ENCODE results near the gene PLCG1. TPM values are rescaled to one million over a fixed set of nuclear protein-coding genes. Genes with fewer than 3 reads are reported as not detected.

Gene PLCG1
- polyA plus RNA-seq, 1 donor (not counting 4 experiments of a cell fraction or from before 2014, with no cell fraction given): 41.5 TPM

GRCh38 chr20:41172296-41173140, 35.2 kb downstream of the PLCG1 start:
- no peak overlapping the region for H3K4me2 ChIP-seq (ENCODE audit: control insufficient read depth, extremely low read depth, insufficient read depth, low read depth, low read length)
- no peak overlapping the region for H3K4me3 ChIP-seq (ENCODE audit: control insufficient read depth in 2 of 3, extremely low read depth in 1 of 3, insufficient read depth in 2 of 3, low read depth in 1 of 3, low read length in 3 of 3)
- H4K20me1 ChIP-seq (ENCODE audit: control insufficient read depth, extremely low read depth, insufficient read depth, low read length): no peaks in the 10 kb centered on the region
- DNase-seq (ENCODE audit: low read depth, low spot score) (no peak), FAIRE-seq (peak; percentile 81)
- peaks cover 5% of the 10 kb centered on the region for H3K9me1 ChIP-seq (ENCODE audit: control insufficient read depth, extremely low read depth, insufficient read depth, low read length)
- peaks cover 46% of the 10 kb centered on the region for H3K4me1 ChIP-seq (ENCODE audit: control insufficient read depth, extremely low read depth, insufficient read depth, low read length)
- H3K9me3 ChIP-seq (ENCODE audit: control insufficient read depth, low read depth, low read length): no peaks in the 10 kb centered on the region
- no peaks in the 10 kb centered on the region for H3K27me3 ChIP-seq (ENCODE audit: control insufficient read depth, extremely low read depth, insufficient read depth, low read length)
- H3K79me2 ChIP-seq (ENCODE audit: control insufficient read depth, insufficient read depth, low read length): no peaks in the 10 kb centered on the region
- dilution Hi-C loops (cut with MboI; ENCODE audit: extremely low pct_ligation_motif_present, low sequenced_read_pairs): no loop called here
- H3K9ac ChIP-seq (ENCODE audit: control insufficient read depth, extremely low read depth, insufficient read depth, low read length): no peak overlapping the region
- no peak overlapping the region for H2AFZ ChIP-seq (ENCODE audit: control insufficient read depth, low read length)
- TF ChIP-seq EZH2 (IDR thresholded peaks at IDR 0.05; ENCODE audit: low read length) (no peak), CTCF (optimal IDR thresholded peaks at IDR 0.05 in 1 of 3, IDR thresholded peaks at IDR 0.05 in 1 of 3, conservative IDR thresholded peaks at IDR 0.05 in 1 of 3; ENCODE audit: extremely low read depth in 1 of 3, insufficient read depth in 2 of 3, low read length in 3 of 3) (peak in 1 of 3 experiments; percentile 3)
- H3K36me3 ChIP-seq (ENCODE audit: control insufficient read depth in 2 of 2, extremely low read depth in 1 of 2, insufficient read depth in 2 of 2, low read length in 2 of 2): peaks cover 33 to 51% of the 10 kb centered on the region in 2 experiments
- H3K27ac ChIP-seq (ENCODE audit: control insufficient read depth, insufficient read depth, low read length): no peak overlapping the region

GRCh38 chr20:41173161-41173721, 35.9 kb downstream of the PLCG1 start:
- Histone ChIP-seq H3K4me2 (ENCODE audit: control insufficient read depth, extremely low read depth, insufficient read depth, low read depth, low read length) (no peak overlapping the region), H3K27ac (ENCODE audit: control insufficient read depth, insufficient read depth, low read length) (no peak overlapping the region), H4K20me1 (ENCODE audit: control insufficient read depth, extremely low read depth, insufficient read depth, low read length) (no peaks in the 10 kb centered on the region), H3K9ac (ENCODE audit: control insufficient read depth, extremely low read depth, insufficient read depth, low read length) (no peak overlapping the region), H2AFZ (ENCODE audit: control insufficient read depth, low read length) (no peak overlapping the region), H3K79me2 (ENCODE audit: control insufficient read depth, insufficient read depth, low read length) (no peaks in the 10 kb centered on the region), H3K9me3 (ENCODE audit: control insufficient read depth, low read depth, low read length) (no peaks in the 10 kb centered on the region), H3K9me1 (ENCODE audit: control insufficient read depth, extremely low read depth, insufficient read depth, low read length) (peaks cover 5% of the 10 kb centered on the region), H3K27me3 (ENCODE audit: control insufficient read depth, extremely low read depth, insufficient read depth, low read length) (no peaks in the 10 kb centered on the region), H3K4me1 (ENCODE audit: control insufficient read depth, extremely low read depth, insufficient read depth, low read length) (peaks cover 53% of the 10 kb centered on the region), H3K4me3 (ENCODE audit: control insufficient read depth in 2 of 3, extremely low read depth in 1 of 3, insufficient read depth in 2 of 3, low read depth in 1 of 3, low read length in 3 of 3) (no peak overlapping the region), H3K36me3 (ENCODE audit: control insufficient read depth in 2 of 2, extremely low read depth in 1 of 2, insufficient read depth in 2 of 2, low read length in 2 of 2) (peaks cover 32 to 51% of the 10 kb centered on the region in 2 experiments)
- DNase-seq (ENCODE audit: low read depth, low spot score) (no peak), FAIRE-seq (peak; percentile 64)
- dilution Hi-C loops (cut with MboI; ENCODE audit: extremely low pct_ligation_motif_present, low sequenced_read_pairs): no loop called here
- peak; percentile 93 to 97 (median 95) for TF ChIP-seq CTCF (optimal IDR thresholded peaks at IDR 0.05 in 1 of 3, IDR thresholded peaks at IDR 0.05 in 1 of 3, conservative IDR thresholded peaks at IDR 0.05 in 1 of 3; ENCODE audit: extremely low read depth in 1 of 3, insufficient read depth in 2 of 3, low read length in 3 of 3)
- TF ChIP-seq EZH2 (IDR thresholded peaks at IDR 0.05; ENCODE audit: low read length): no peak
